Aorta (tissue), 5 donors: ENCODE results near the gene DNAJC5G. TPM values are rescaled to one million over a fixed set of nuclear protein-coding genes. Genes with fewer than 3 reads are reported as not detected.
A peak's percentile ranks its signal among the peaks of the same experiment; 100 is the strongest.

Experiments used
- ATAC-seq: fragments of 200-7000 bp; cut with Tn5 transposase; one replicate; pipeline ENCODE4 v1.9.1; 2022; ENCODE audit warnings: moderate library complexity; ENCODE audit not compliant: low FRiP score
- DNase-seq, 2 donors: peaks; one replicate each; pipeline ENCODE4 v3.0.0-alpha.2; 2020
- H3K27ac ChIP-seq, 2 donors: one replicate each; pipeline ENCODE4 v1.5.1; 2013; ENCODE audit warnings: low read length in 2 of 2, mild to moderate bottlenecking in 2 of 2, moderate library complexity in 2 of 2, control low read depth in 1 of 2, inconsistent platforms in 1 of 2, low read depth in 1 of 2
- H3K27me3 ChIP-seq, 2 donors: one replicate each; pipeline ENCODE4 v1.6.1; 2013; ENCODE audit warnings: control low read depth in 1 of 2, low read length in 1 of 2, mild to moderate bottlenecking in 1 of 2, moderate library complexity in 1 of 2; ENCODE audit not compliant: insufficient read depth in 2 of 2, control insufficient read depth in 1 of 2
- H3K36me3 ChIP-seq, 2 donors: one replicate each; pipeline ENCODE4 v1.6.1; 2013; ENCODE audit warnings: control low read depth in 1 of 2, low read length in 1 of 2, mild to moderate bottlenecking in 1 of 2; ENCODE audit not compliant: insufficient read depth in 2 of 2, control insufficient read depth in 1 of 2
- H3K4me1 ChIP-seq, 2 donors: one replicate each; pipeline ENCODE4 v1.6.1; 2013; ENCODE audit warnings: low read length in 2 of 2, control low read depth in 1 of 2, mild to moderate bottlenecking in 1 of 2, moderate library complexity in 1 of 2; ENCODE audit not compliant: insufficient read depth in 2 of 2, control insufficient read depth in 1 of 2
- H3K4me3 ChIP-seq, 2 donors: one replicate each; pipeline ENCODE4 v1.5.1; 2013; ENCODE audit warnings: low read length in 2 of 2, control low read depth in 1 of 2, mild to moderate bottlenecking in 1 of 2
- H3K9me3 ChIP-seq: one replicate; pipeline ENCODE4 v1.6.1; 2013; ENCODE audit warnings: mild to moderate bottlenecking, low read length; ENCODE audit not compliant: control insufficient read depth
- WGBS, 2 donors: extraction: QIAGEN DNeasy Blood & Tissue Kit; methylation state at CpG; one replicate each; pipeline ENCODE4 v1.1.7; 2013; 5-methylcytosine and 5-hydroxymethylcytosine counted together
- intact Hi-C, 2 donors: fragments of 100-400 bp; cut with DNase I; formaldehyde crosslinking; loops; one replicate each; pipeline versions ENCODE4 v1.14.2 to v1.15.0; 2022
- polyA plus RNA-seq, 2 donors: library from polyadenylated mRNA; stranded (reverse); fragments of 200-250 nt; gene quantifications; one replicate each; pipeline ENCODE4 v1.2.3, GENCODE V29; 2013
- total RNA-seq, 2 donors: library from RNA; stranded (reverse); fragmentation: NEBNext Ultra II Directional; extraction: Animal tissue kit (Norgen Biotek cat#: 25700); gene quantifications; one replicate each; pipeline ENCODE4 v1.2.1, GENCODE V29; 2021
- donor health status: healthy with polysubstance abuse.
- donor health status: Bipolar disorder and iron deficiency.
- donor health status: DM: no; HTN: no; CAD: no.
- donor health status: DM: no; HTN: no; CAD: no.
- donor health status: DM: yes; HTN: yes; CAD: no.

DNAJC5G gene
- total and polyA plus RNA-seq, 4 donors = 2.3 TPM; not detected in 2

- 12 to 14% methylated on average over 11 to 14 of the region's 14 CpGs for WGBS, 2 donors
- intact Hi-C loops = no loop called here
- no peak overlapping the region for H3K4me3 ChIP-seq
- no peaks in the 10 kb centered on the region for H3K36me3 ChIP-seq
- H3K9me3 ChIP-seq = no peaks in the 10 kb centered on the region
- no peaks in the 10 kb centered on the region for H3K27me3 ChIP-seq
- H3K4me1 ChIP-seq = no peaks in the 10 kb centered on the region
- H3K27ac ChIP-seq = no peak overlapping the region
- DNase-seq = no peak
- no peak for ATAC-seq
These were observed 32.0 kb downstream of the DNAJC5G start for GRCh38 chr2:27307287-27307544.

- H3K36me3 ChIP-seq = no peaks in the 10 kb centered on the region
- no peak overlapping the region for H3K4me3 ChIP-seq
These were observed 32.5 kb downstream of the DNAJC5G start for GRCh38 chr2:27307545-27308358.

GRCh38 chr2:27308359-27308881 lies 33.2 kb downstream of the DNAJC5G start, which contains the start of gene UCN:
Gene UCN (minus strand): TSS chr2:27308445. CDS start chr2:27307895, 550 bp downstream.
- Histone ChIP-seq H3K27me3 (no peaks in the 10 kb centered on the region), H3K36me3 (no peaks in the 10 kb centered on the region), H3K4me3 (no peak within 1 kb of the TSS), H3K27ac (no peak within 1 kb of the TSS), H3K4me1 (no peaks in the 10 kb centered on the region), H3K9me3 (no peaks in the 10 kb centered on the region)
- 8 to 12% methylated on average over 25 of the region's 25 CpGs for WGBS, 2 donors
- peak; percentile 66 to 87 for DNase-seq
- intact Hi-C loops = no loop called here
- ATAC-seq = no peak

More at GRCh38 chr2:27307545-27308358, 32.5 kb downstream of the DNAJC5G start:
- DNase-seq (peak in 1 of 2 donors; percentile 44), ATAC-seq (no peak)
- Histone ChIP-seq H3K9me3 (no peaks in the 10 kb centered on the region), H3K27ac (no peak overlapping the region), H3K4me1 (no peaks in the 10 kb centered on the region), H3K27me3 (no peaks in the 10 kb centered on the region)
- 6% methylated on average over 60 to 75 of the region's 75 CpGs for WGBS, 2 donors
- intact Hi-C loops = no loop called here

- Histone ChIP-seq H3K9me3 (no peaks in the 10 kb centered on the region), H3K36me3 (no peaks in the 10 kb centered on the region), H3K4me3 (no peak overlapping the region), H3K27me3 (no peaks in the 10 kb centered on the region), H3K4me1 (no peaks in the 10 kb centered on the region), H3K27ac (no peak overlapping the region)
- intact Hi-C loops = no loop called here
- ATAC-seq (no peak), DNase-seq (no peak)
- WGBS, 2 donors = 95 to 96% methylated on average over 6 of the region's 6 CpGs
These were observed 34.4 kb downstream of the DNAJC5G start for GRCh38 chr2:27309651-27310050.

- peak in 1 of 2 donors; percentile 10 for DNase-seq
- intact Hi-C loops = no loop called here
- no peak overlapping the region for H3K4me3 ChIP-seq
- H3K36me3 ChIP-seq = no peaks in the 10 kb centered on the region
- 95 to 97% methylated on average over 3 of the region's 3 CpGs for WGBS, 2 donors
- no peak overlapping the region for H3K27ac ChIP-seq
- no peaks in the 10 kb centered on the region for H3K9me3 ChIP-seq
- no peaks in the 10 kb centered on the region for H3K27me3 ChIP-seq
- no peak for ATAC-seq
- H3K4me1 ChIP-seq = no peaks in the 10 kb centered on the region
These were observed 36.9 kb downstream of the DNAJC5G start for GRCh38 chr2:27312152-27312551.

GRCh38 chr2:27313882-27314645 lies 38.8 kb downstream of the DNAJC5G start:
- Histone ChIP-seq H3K27me3 (no peaks in the 10 kb centered on the region), H3K9me3 (no peaks in the 10 kb centered on the region), H3K4me1 (no peaks in the 10 kb centered on the region), H3K4me3 (no peak overlapping the region), H3K27ac (no peak overlapping the region), H3K36me3 (no peaks in the 10 kb centered on the region)
- WGBS, 2 donors = 93% methylated on average over 8 of the region's 8 CpGs
- intact Hi-C loops = no loop called here
- ATAC-seq = no peak
- DNase-seq = no peak

- no peaks in the 10 kb centered on the region for H3K9me3 ChIP-seq
- H3K27me3 ChIP-seq = no peaks in the 10 kb centered on the region
- no peaks in the 10 kb centered on the region for H3K36me3 ChIP-seq
- no peak for ATAC-seq
- no peak overlapping the region for H3K4me3 ChIP-seq
- intact Hi-C loops = no loop called here
- DNase-seq = no peak
- H3K27ac ChIP-seq = no peak overlapping the region
- 85 to 88% methylated on average over 9 of the region's 9 CpGs for WGBS, 2 donors
- H3K4me1 ChIP-seq = no peaks in the 10 kb centered on the region
These were observed 39.5 kb downstream of the DNAJC5G start for GRCh38 chr2:27314709-27315108.

GRCh38 chr2:27315122-27315521 lies 39.9 kb downstream of the DNAJC5G start:
- no peak for ATAC-seq
- no peaks in the 10 kb centered on the region for H3K36me3 ChIP-seq
- WGBS, 2 donors = 67 to 73% methylated on average over 8 of the region's 8 CpGs

More at GRCh38 chr2:27315122-27315521, 39.9 kb downstream of the DNAJC5G start:
- Histone ChIP-seq H3K9me3 (no peaks in the 10 kb centered on the region), H3K27ac (no peak overlapping the region), H3K4me3 (no peak overlapping the region), H3K27me3 (no peaks in the 10 kb centered on the region), H3K4me1 (no peaks in the 10 kb centered on the region)
- intact Hi-C loops = no loop called here
- DNase-seq = no peak
